Loucy (cell line): ENCODE results near the gene TMEM59L.

Experiments used
- H2AFZ ChIP-seq: fragments of 200-600 bp; sonication (generic); 2 replicates; pipeline ENCODE4 v1.6.0; 2016; ENCODE audit warnings: antibody characterized with exemption, mild to moderate bottlenecking, low read length, moderate library complexity
- H3F3A ChIP-seq: fragments of 200-600 bp; 2 replicates; pipeline ENCODE4 v1.6.0; 2016; ENCODE audit warnings: antibody characterized with exemption, low read depth, mild to moderate bottlenecking
- H3K27me3 ChIP-seq: fragments of 200-600 bp; sonication (generic); 2 replicates; pipeline ENCODE4 v1.6.1; 2014; ENCODE audit warnings: low read length, mild to moderate bottlenecking; ENCODE audit not compliant: insufficient read depth, poor library complexity, severe bottlenecking
- H3K36me3 ChIP-seq: fragments of 200-600 bp; sonication (generic); 2 replicates; pipeline ENCODE4 v1.6.1; 2016; ENCODE audit warnings: low read length; ENCODE audit not compliant: insufficient read depth
- H3K4me1 ChIP-seq: fragments of 200-600 bp; sonication (generic); 2 replicates; pipeline ENCODE4 v1.5.1; 2014; ENCODE audit warnings: low read length, mild to moderate bottlenecking; ENCODE audit not compliant: insufficient read depth, poor library complexity, severe bottlenecking
- H3K4me2 ChIP-seq: fragments of 200-600 bp; sonication (generic); 2 replicates; pipeline ENCODE4 v1.6.0; 2014; ENCODE audit warnings: antibody characterized with exemption, low read length, low read depth, mild to moderate bottlenecking; ENCODE audit not compliant: poor library complexity, severe bottlenecking
- H3K4me3 ChIP-seq: fragments of 200-600 bp; sonication (generic); 2 replicates; pipeline ENCODE4 v1.5.1; 2014; ENCODE audit warnings: low read length, mild to moderate bottlenecking, mixed read lengths; ENCODE audit not compliant: poor library complexity, severe bottlenecking
- H3K79me2 ChIP-seq: fragments of 200-600 bp; sonication (generic); 2 replicates; pipeline ENCODE4 v1.6.1; 2014; ENCODE audit warnings: low read length; ENCODE audit not compliant: insufficient read depth
- H3K9ac ChIP-seq: fragments of 200-600 bp; sonication (generic); 2 replicates; pipeline ENCODE4 v1.6.0; 2014; ENCODE audit warnings: mild to moderate bottlenecking, low read depth, low read length, moderate library complexity; ENCODE audit not compliant: poor library complexity, severe bottlenecking
- H3K9me2 ChIP-seq: fragments of 200-600 bp; sonication (generic); replicated peaks from 2 replicates; pipeline ENCODE4 v1.6.1; 2016; ENCODE audit warnings: low read depth, low read length, mixed read lengths
- H3K9me3 ChIP-seq: fragments of 200-600 bp; sonication (generic); 2 replicates; pipeline ENCODE4 v1.6.1; 2014; ENCODE audit warnings: mild to moderate bottlenecking, antibody characterized with exemption, low read length, low read depth; ENCODE audit not compliant: insufficient read depth
- H4K20me1 ChIP-seq: fragments of 200-600 bp; sonication (generic); 2 replicates; pipeline ENCODE4 v1.6.0; 2014; ENCODE audit warnings: antibody characterized with exemption, low read length, mild to moderate bottlenecking; ENCODE audit not compliant: insufficient read depth, poor library complexity, severe bottlenecking
- EZH2phosphoT487 ChIP-seq: fragments of 200-600 bp; IDR thresholded peaks from 2 replicates; pipeline ENCODE4 v1.6.1; 2018; ENCODE audit warnings: antibody characterized with exemption, mild to moderate bottlenecking, moderate library complexity, borderline replicate concordance
- TF ChIP-seq, protein P1 (sequence below): fragments of 200-600 bp; sonication (generic); conservative IDR thresholded peaks from 2 replicates; pipeline ENCODE4 v1.5.1; 2014; ENCODE audit warnings: mild to moderate bottlenecking, antibody characterized with exemption, low read length

Gene TMEM59L

DNA sequence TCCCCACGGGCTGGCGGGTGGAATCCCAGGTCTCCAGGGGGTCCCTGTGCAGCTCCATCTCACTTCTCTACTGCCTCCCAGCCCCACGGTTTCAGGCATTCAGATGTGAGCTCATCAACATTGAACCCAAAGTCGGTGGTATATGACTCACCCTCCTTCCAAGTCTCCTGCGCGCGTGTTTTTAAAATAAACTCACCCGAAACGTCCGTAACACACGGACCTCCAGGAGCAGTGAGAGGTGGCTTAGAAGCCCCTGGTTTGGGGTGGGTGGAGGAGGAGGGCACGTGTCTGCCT, 56.8 kb downstream of the TMEM59L start:
- Histone ChIP-seq H3K4me1 (no peaks in the 10 kb centered on the region), H3K4me2 (no peak overlapping the region), H3K79me2 (no peaks in the 10 kb centered on the region), H3K9me2 (no peaks in the 10 kb centered on the region), H3K4me3 (no peak overlapping the region), H3K36me3 (peaks cover 25% of the 10 kb centered on the region; the same call in 1 of the 2 replicates), H3K9me3 (no peaks in the 10 kb centered on the region), H3K9ac (no peak overlapping the region), H3F3A (no peaks in the 10 kb centered on the region), H2AFZ (no peak overlapping the region), H4K20me1 (no peaks in the 10 kb centered on the region), H3K27me3 (no peaks in the 10 kb centered on the region)
- no peak for TF ChIP-seq EZH2phosphoT487
- TF ChIP-seq, protein P1, sequence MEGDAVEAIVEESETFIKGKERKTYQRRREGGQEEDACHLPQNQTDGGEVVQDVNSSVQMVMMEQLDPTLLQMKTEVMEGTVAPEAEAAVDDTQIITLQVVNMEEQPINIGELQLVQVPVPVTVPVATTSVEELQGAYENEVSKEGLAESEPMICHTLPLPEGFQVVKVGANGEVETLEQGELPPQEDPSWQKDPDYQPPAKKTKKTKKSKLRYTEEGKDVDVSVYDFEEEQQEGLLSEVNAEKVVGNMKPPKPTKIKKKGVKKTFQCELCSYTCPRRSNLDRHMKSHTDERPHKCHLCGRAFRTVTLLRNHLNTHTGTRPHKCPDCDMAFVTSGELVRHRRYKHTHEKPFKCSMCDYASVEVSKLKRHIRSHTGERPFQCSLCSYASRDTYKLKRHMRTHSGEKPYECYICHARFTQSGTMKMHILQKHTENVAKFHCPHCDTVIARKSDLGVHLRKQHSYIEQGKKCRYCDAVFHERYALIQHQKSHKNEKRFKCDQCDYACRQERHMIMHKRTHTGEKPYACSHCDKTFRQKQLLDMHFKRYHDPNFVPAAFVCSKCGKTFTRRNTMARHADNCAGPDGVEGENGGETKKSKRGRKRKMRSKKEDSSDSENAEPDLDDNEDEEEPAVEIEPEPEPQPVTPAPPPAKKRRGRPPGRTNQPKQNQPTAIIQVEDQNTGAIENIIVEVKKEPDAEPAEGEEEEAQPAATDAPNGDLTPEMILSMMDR = no peak

DNA sequence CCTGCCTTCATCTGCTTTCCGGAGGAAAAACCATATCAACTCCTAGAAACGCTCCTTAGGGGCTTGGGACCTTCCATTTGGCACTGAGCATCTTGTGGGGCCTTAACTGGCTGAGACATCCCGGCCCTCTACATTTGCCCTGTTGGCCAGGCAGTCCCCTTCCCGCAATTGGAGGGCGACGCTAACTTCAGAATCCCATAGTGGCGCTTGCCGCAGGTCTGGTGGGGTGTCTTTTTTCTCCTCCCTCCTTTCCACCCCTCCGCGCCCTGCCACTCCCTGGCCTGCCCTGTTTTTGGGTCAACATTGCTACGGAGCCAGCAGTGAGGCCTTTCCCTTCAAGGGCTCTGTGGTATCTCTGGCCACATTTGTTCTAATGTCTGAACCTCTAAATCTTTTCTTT, 57.2 kb downstream of the TMEM59L start:
- no peaks in the 10 kb centered on the region for H4K20me1 ChIP-seq

DNA sequence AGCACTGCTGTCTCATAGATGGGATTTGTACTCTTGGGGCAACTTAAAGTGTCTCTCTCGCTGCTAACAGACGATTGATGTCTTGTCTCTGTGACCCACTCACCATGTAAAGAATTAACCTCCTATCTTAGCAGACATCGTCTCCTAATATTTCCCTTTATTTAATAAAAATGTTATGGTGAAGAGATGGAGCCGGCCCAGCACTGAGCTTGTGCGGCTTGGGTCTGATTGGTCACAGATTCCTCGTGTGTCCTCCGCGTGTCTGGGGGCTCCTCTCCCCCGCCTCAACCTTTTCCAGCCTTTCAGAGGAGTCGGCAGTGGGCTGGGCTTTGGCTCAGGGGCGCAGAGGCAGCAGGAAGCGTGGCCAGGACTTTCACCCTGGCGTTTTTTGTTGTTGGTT, 57.6 kb downstream of the TMEM59L start:
- H2AFZ ChIP-seq = no peak overlapping the region
- no peak overlapping the region for H3K4me3 ChIP-seq
- H3K27me3 ChIP-seq = no peaks in the 10 kb centered on the region
- H3K9me3 ChIP-seq = no peaks in the 10 kb centered on the region
- no peak overlapping the region for H3K4me2 ChIP-seq
- H3K79me2 ChIP-seq = no peaks in the 10 kb centered on the region
- H3K9ac ChIP-seq = no peak overlapping the region
- no peaks in the 10 kb centered on the region for H4K20me1 ChIP-seq
- H3K9me2 ChIP-seq = no peaks in the 10 kb centered on the region
- H3K36me3 ChIP-seq = peaks cover 25% of the 10 kb centered on the region; the same call in 1 of the 2 replicates
- TF ChIP-seq EZH2phosphoT487 = no peak
- TF ChIP-seq, protein P1 = no peak
- no peaks in the 10 kb centered on the region for H3K4me1 ChIP-seq
- H3F3A ChIP-seq = no peaks in the 10 kb centered on the region

More for the DNA sequence above, 57.2 kb downstream of the TMEM59L start:
- Histone ChIP-seq H3K79me2 (no peaks in the 10 kb centered on the region), H3K4me1 (no peaks in the 10 kb centered on the region), H3K36me3 (peaks cover 25% of the 10 kb centered on the region; the same call in 1 of the 2 replicates), H2AFZ (no peak overlapping the region), H3K9me2 (no peaks in the 10 kb centered on the region), H3F3A (no peaks in the 10 kb centered on the region), H3K9me3 (no peaks in the 10 kb centered on the region), H3K27me3 (no peaks in the 10 kb centered on the region), H3K4me3 (no peak overlapping the region), H3K4me2 (no peak overlapping the region), H3K9ac (no peak overlapping the region)
- no peak for TF ChIP-seq EZH2phosphoT487
- TF ChIP-seq, protein P1 = no peak
